MCF 10A (cell line): Measurements from ENCODE around the gene LSP1. TPM values are rescaled to one million over a fixed set of nuclear protein-coding genes. Genes with fewer than 3 reads are reported as not detected.

Experiments
- BruUV-seq: library from RNA; stranded (reverse); fragments of 400-500 nt; replicated peaks from 2 replicates; lab custom pipeline; 2021; lab: Mats Ljungman, UMichigan
- CTCF ChIA-PET: fragments of 300-600 bp; sonication (Branson Sonifier 250); formaldehyde crosslinking; extraction: SDS; loops from one replicate; lab custom pipeline; 2021; ENCODE audit warnings: antibody characterized with exemption, inconsistent platforms; lab: Yijun Ruan, JAX
- POLR2A ChIA-PET: fragments of 300-600, 350-650 bp; sonication (Branson Sonifier 250); formaldehyde crosslinking; extraction: SDS; loops from one replicate; lab custom pipeline; 2020; ENCODE audit warnings: antibody characterized with exemption, inconsistent platforms; lab: Yijun Ruan, JAX
- DNase-seq: peaks from one replicate; pipeline ENCODE4 v3.0.0-alpha.2; 2018; ENCODE audit not compliant: unreplicated experiment
- H3K27ac Mint-ChIP-seq: one replicate; pipeline ENCODE4 v1.8.0; 2022; ENCODE audit warnings: mild to moderate bottlenecking, low read depth, mixed read lengths; ENCODE audit not compliant: unreplicated experiment
- H3K27me3 Mint-ChIP-seq: one replicate; pipeline ENCODE4 v1.8.0; 2022; ENCODE audit warnings: mixed read lengths; ENCODE audit not compliant: insufficient read depth, unreplicated experiment
- H3K36me3 Mint-ChIP-seq: one replicate; pipeline ENCODE4 v1.8.0; 2022; ENCODE audit warnings: mild to moderate bottlenecking, moderate library complexity, mixed read lengths; ENCODE audit not compliant: insufficient read depth, unreplicated experiment
- H3K4me1 Mint-ChIP-seq: one replicate; pipeline ENCODE4 v1.8.0; 2022; ENCODE audit warnings: mixed read lengths; ENCODE audit not compliant: insufficient read depth, unreplicated experiment
- H3K4me3 Mint-ChIP-seq: one replicate; pipeline ENCODE4 v1.8.0; 2022; ENCODE audit warnings: mild to moderate bottlenecking, moderate library complexity, mixed read lengths; ENCODE audit not compliant: unreplicated experiment
- H3K9me3 Mint-ChIP-seq: one replicate; pipeline ENCODE4 v1.8.0; 2022; ENCODE audit warnings: mixed read lengths; ENCODE audit not compliant: unreplicated experiment
- intact Hi-C: fragments of 100-400 bp; cut with micrococcal nuclease; formaldehyde crosslinking; loops from 2 replicates; pipeline ENCODE4 v1.14.1; 2022
- total RNA-seq: library from RNA; stranded (reverse); gene quantifications from 2 replicates; pipeline ENCODE4 v1.2.3, GENCODE V29; 2022
- TF ChIP-seq, protein P1 (sequence below): fragments of 200-600 bp; IDR thresholded peaks from one replicate; pipeline ENCODE4 v1.8.0; 2022; ENCODE audit warnings: antibody characterized with exemption, mild to moderate bottlenecking; ENCODE audit not compliant: unreplicated experiment

The LSP1 gene
- total RNA-seq, 1 experiment from 2014 or later = 3.7 TPM

DNA sequence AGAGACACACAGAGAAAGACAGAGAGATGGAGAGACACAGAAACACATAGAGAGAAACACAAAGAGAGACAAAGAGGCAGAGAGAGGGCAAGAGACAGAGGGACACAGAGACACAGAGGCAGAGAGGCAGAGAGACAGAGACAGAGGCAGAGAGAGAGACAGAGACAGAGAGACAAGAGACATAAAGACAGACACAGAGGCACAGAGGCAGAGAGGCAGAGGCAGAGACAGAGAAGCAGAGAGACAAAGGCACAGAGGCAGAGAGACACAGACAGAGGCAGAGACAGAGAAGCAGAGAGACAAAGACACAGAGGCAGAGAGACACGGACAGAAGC lies 7.8 kb upstream of the LSP1 start:
- CTCF ChIA-PET = interaction anchor here (1.0 to 1.3 kb wide), 2 partner anchors 12 to 298 kb away, joined by 3 to 4 read pairs; no protein-coding TSS in a partner anchor
- no peak for DNase-seq
- Mint-ChIP-seq H3K9me3 (no peaks in the 10 kb centered on the region), H3K27me3 (no peaks in the 10 kb centered on the region), H3K27ac (peak overlapping the region; percentile 77), H3K4me1 (peaks cover 40% of the 10 kb centered on the region), H3K36me3 (peaks cover 25% of the 10 kb centered on the region), H3K4me3 (peak overlapping the region; percentile 13)
- POLR2A ChIA-PET = interaction anchor here (0.7 kb wide), 1 partner anchor 8 kb away, joined by 3 read pairs; no protein-coding TSS in a partner anchor
- TF ChIP-seq, protein P1, sequence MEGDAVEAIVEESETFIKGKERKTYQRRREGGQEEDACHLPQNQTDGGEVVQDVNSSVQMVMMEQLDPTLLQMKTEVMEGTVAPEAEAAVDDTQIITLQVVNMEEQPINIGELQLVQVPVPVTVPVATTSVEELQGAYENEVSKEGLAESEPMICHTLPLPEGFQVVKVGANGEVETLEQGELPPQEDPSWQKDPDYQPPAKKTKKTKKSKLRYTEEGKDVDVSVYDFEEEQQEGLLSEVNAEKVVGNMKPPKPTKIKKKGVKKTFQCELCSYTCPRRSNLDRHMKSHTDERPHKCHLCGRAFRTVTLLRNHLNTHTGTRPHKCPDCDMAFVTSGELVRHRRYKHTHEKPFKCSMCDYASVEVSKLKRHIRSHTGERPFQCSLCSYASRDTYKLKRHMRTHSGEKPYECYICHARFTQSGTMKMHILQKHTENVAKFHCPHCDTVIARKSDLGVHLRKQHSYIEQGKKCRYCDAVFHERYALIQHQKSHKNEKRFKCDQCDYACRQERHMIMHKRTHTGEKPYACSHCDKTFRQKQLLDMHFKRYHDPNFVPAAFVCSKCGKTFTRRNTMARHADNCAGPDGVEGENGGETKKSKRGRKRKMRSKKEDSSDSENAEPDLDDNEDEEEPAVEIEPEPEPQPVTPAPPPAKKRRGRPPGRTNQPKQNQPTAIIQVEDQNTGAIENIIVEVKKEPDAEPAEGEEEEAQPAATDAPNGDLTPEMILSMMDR = no peak
- intact Hi-C loops = no loop called here
- BruUV-seq = no TSS peak

DNA sequence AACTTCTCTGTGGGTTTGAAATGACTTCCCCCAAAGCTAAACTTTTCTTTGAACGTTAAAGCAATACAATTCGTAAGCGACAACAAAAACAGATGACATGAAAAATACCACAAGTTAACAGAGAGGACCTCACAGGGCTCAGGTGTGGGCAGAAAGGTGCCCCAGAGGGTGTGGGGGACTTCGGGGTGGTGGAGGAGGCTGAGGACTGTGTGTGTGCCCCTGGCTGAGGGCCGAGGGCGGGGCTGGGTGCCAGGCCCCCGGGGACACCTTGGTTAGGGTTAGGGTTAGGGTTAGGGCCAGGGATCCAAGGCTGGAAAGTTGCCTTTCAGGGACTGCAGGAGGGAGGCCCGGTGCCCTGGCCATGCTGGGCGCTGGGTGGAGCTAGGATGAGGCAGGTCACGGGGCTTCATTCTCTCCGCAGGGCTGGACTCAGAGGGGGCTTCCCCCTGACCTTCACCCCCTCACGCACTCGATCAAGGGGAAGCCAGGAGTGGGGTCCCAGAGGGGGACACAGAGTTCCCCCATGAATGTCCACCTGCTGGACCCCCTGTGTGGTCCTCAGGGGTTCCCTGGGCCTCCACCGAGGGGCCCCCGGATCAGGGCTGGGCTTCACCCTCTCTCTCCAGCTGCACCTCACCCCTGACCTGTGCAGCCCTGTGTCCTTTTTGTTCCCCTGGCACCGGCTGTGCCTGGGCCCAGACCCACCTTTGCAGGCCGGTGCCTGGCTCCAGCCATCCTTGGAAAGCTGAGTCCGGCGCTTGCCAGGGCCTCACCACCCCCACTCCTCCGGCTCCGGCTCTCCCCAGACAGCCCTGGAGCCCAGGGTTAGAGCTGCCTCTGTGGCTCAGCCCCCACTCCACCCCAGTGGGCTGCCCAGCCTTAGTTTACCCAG lies 7.1 kb upstream of the LSP1 start:
- no TSS peak for BruUV-seq
- intact Hi-C loops = no loop called here
- TF ChIP-seq, protein P1 = no peak
- CTCF ChIA-PET = interaction anchor here (0.7 to 1.3 kb wide), 3 partner anchors 13 to 306 kb away, joined by 3 to 4 read pairs (median 3); no protein-coding TSS in a partner anchor
- no peak for DNase-seq
- no peak overlapping the region for H3K4me3 Mint-ChIP-seq
- H3K27ac Mint-ChIP-seq = peak overlapping the region; percentile 77
- peaks cover 40% of the 10 kb centered on the region for H3K4me1 Mint-ChIP-seq
- H3K9me3 Mint-ChIP-seq = no peaks in the 10 kb centered on the region
- H3K36me3 Mint-ChIP-seq = peaks cover 20% of the 10 kb centered on the region
- POLR2A ChIA-PET = interaction anchor here (0.7 to 0.9 kb wide), 2 partner anchors 9 to 13 kb away, joined by 3 read pairs; no protein-coding TSS in a partner anchor
- no peaks in the 10 kb centered on the region for H3K27me3 Mint-ChIP-seq

DNA sequence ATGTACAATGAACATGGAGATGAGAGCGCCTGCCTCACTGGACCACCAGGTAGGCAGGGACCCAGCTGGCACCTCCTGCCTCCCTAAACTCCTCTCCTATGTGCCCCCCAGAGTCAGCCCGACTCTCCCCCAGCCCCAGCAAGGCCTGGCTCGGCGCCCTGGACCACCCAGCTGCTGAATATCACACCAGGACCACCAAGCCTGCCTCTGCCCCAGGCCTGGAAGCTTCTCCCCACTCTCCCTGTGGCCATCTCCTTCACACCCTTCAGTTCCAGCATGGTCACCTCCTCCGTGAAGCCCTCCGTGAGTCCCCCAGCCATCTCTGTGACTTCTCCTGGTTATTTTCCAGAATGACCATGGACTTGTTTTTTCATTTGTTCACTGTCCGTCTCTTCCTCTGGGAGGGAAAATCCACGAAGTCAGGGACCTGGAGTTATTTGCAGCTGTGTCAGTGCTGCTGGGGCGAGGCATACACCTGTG lies 6.4 kb upstream of the LSP1 start:
- no TSS peak for BruUV-seq
- Mint-ChIP-seq H3K36me3 (peaks cover 14% of the 10 kb centered on the region), H3K4me3 (no peak overlapping the region), H3K4me1 (peaks cover 40% of the 10 kb centered on the region), H3K9me3 (no peaks in the 10 kb centered on the region), H3K27ac (no peak overlapping the region), H3K27me3 (no peaks in the 10 kb centered on the region)
- ChIA-PET CTCF (interaction anchor here (0.7 kb wide), 1 partner anchor 306 kb away, joined by 3 read pairs; no protein-coding TSS in a partner anchor), POLR2A (interaction anchor here (0.9 kb wide), 1 partner anchor 13 kb away, joined by 3 read pairs; no protein-coding TSS in a partner anchor)
- intact Hi-C loops = no loop called here
- TF ChIP-seq, protein P1 = no peak
- no peak for DNase-seq

DNA sequence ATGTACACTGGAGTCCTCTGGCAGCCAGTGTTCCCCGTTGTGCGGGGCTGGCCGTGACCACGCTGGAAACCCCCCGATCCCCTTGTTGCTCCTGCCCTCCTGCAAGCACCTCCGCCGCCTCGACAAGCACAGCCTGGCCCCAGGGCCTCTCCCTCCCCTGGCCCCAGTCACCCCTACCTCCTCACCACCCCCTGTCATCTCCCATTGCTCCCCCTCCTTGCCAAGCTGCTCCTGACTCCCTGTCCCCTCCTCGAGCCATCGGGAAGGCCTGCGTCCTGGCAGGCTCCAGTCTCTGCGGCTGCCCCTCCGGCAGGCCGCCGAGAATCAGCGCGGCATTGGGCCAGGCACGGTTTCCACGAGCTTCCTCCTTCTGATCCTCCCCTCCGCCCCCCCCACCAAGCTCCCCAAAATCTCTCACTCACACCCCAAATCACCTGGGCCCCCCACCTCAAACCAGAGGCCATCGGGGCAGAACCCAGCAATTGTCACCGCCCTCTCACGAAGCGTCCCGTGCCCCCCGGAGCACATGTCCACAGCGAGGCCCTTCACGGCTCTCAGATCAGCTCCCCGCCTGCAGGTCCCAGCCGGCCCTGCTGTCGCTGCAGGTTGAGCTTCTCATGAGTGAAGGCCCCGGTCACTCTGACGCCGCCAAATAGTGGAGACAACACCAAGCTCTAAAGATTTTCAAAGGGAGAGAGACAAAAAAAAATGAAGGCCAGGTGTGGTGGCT lies 5.7 kb upstream of the LSP1 start:
- intact Hi-C loops = no loop called here
- no peak for DNase-seq
- peaks cover 40% of the 10 kb centered on the region for H3K4me1 Mint-ChIP-seq
- H3K27me3 Mint-ChIP-seq = no peaks in the 10 kb centered on the region
- CTCF ChIA-PET = interaction anchor here (0.5 to 1.5 kb wide), 6 partner anchors 13 to 295 kb away, joined by 3 to 5 read pairs (median 3); partner anchors contain the start of gene SYT8
- H3K27ac Mint-ChIP-seq = no peak overlapping the region
- TF ChIP-seq, protein P1 = no peak
- no peaks in the 10 kb centered on the region for H3K9me3 Mint-ChIP-seq
- H3K36me3 Mint-ChIP-seq = peaks cover 14% of the 10 kb centered on the region
- no TSS peak for BruUV-seq
- no peak overlapping the region for H3K4me3 Mint-ChIP-seq
- POLR2A ChIA-PET = no interaction called here
